Ishikawa (cell line): ENCODE data around the gene TBCD.

Source experiments
- EGR1 ChIP-seq: IDR thresholded peaks from 2 replicates; pipeline ENCODE4 v1.6.1; 2012
- TAF1 ChIP-seq: IDR thresholded peaks from 2 replicates; pipeline ENCODE4 v1.6.1; 2012; ENCODE audit warnings: low read depth, mild to moderate bottlenecking
- TF ChIP-seq, protein P1 (sequence below): IDR thresholded peaks from 2 replicates; pipeline ENCODE4 v1.6.1; 2012; ENCODE audit warnings: low read depth, mild to moderate bottlenecking
- TF ChIP-seq, protein P2 (sequence below): IDR thresholded peaks from 2 replicates; pipeline ENCODE4 v1.6.1; 2012

DNA sequence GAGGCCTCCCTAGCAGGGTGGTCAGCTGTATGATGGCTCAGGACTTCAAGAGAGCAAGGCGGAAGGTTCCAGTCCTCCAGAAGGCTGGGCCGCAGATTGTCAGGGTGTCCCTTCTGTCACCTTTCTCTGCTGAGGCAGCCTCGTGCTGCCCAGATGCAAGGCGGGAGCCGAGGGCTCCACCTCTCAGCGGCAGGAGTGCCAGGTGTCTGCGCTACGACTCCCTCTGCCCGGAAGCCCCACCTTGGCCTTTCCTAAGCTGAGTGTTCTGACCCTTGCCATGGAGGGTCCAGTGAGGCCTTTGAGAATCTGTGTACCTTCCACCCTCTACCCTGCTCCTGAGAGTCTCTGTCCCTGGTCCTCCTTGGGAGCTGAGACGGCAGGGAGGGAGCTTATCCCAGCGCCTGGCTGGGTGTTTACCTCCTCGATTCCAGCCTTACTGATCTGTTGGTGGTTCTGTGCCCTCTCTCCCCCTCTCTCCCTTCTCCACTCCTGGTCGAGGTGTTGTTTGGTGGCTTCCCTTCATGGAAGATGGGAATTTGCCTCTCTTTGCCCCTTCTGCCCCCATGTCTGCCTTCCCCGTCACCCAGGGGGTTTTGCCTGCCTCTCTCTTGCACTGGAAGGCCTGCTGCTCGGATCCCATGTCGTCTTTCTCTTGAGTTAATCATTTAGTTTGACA, 90.2 kb downstream of the TBCD start:
- TF ChIP-seq, protein P1, sequence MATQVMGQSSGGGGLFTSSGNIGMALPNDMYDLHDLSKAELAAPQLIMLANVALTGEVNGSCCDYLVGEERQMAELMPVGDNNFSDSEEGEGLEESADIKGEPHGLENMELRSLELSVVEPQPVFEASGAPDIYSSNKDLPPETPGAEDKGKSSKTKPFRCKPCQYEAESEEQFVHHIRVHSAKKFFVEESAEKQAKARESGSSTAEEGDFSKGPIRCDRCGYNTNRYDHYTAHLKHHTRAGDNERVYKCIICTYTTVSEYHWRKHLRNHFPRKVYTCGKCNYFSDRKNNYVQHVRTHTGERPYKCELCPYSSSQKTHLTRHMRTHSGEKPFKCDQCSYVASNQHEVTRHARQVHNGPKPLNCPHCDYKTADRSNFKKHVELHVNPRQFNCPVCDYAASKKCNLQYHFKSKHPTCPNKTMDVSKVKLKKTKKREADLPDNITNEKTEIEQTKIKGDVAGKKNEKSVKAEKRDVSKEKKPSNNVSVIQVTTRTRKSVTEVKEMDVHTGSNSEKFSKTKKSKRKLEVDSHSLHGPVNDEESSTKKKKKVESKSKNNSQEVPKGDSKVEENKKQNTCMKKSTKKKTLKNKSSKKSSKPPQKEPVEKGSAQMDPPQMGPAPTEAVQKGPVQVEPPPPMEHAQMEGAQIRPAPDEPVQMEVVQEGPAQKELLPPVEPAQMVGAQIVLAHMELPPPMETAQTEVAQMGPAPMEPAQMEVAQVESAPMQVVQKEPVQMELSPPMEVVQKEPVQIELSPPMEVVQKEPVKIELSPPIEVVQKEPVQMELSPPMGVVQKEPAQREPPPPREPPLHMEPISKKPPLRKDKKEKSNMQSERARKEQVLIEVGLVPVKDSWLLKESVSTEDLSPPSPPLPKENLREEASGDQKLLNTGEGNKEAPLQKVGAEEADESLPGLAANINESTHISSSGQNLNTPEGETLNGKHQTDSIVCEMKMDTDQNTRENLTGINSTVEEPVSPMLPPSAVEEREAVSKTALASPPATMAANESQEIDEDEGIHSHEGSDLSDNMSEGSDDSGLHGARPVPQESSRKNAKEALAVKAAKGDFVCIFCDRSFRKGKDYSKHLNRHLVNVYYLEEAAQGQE, result no peak
- TF ChIP-seq TAF1, result no peak
- TF ChIP-seq, protein P2, sequence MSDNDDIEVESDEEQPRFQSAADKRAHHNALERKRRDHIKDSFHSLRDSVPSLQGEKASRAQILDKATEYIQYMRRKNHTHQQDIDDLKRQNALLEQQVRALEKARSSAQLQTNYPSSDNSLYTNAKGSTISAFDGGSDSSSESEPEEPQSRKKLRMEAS, result no peak
- no peak for TF ChIP-seq EGR1
